Endothelial cell of umbilical vein (primary cell): ENCODE data around the gene CD300LG.

ENCODE experiments used
- EZH2 ChIP-seq: IDR thresholded peaks from 2 replicates; pipeline ENCODE4 v1.6.1; 2012; ENCODE audit warnings: borderline replicate concordance, low read depth, mild to moderate bottlenecking, moderate library complexity, low read length, inconsistent platforms; ENCODE audit not compliant: severe bottlenecking
- FOS ChIP-seq: IDR thresholded peaks from 2 replicates; pipeline ENCODE4 v1.6.1; 2011; ENCODE audit warnings: mild to moderate bottlenecking, low read length, moderate library complexity, borderline replicate concordance; ENCODE audit not compliant: insufficient read depth
- MAX ChIP-seq: IDR thresholded peaks from 2 replicates; pipeline ENCODE4 v1.6.1; 2011; ENCODE audit not compliant: insufficient read depth, insufficient read length
- POLR2A ChIP-seq: IDR thresholded peaks from 2 replicates; pipeline ENCODE4 v1.6.1; 2012; ENCODE audit warnings: low read depth, mild to moderate bottlenecking, control low read depth, low read length
- POLR2AphosphoS5 ChIP-seq: IDR thresholded peaks from 2 replicates; pipeline ENCODE4 v1.6.1; 2012; ENCODE audit warnings: low read depth, mild to moderate bottlenecking, control low read depth, low read length, moderate library complexity; ENCODE audit not compliant: insufficient read depth
- TF ChIP-seq, protein P1 (sequence below), 2 donors: IDR thresholded peaks; 1 replicate in 1 of 2; 2 replicates in 1 of 2; pipeline ENCODE4 v1.5.1; 2011; ENCODE audit warnings: low read length in 2 of 2, mild to moderate bottlenecking in 2 of 2, moderate library complexity in 2 of 2, control low read depth in 1 of 2, inconsistent platforms in 1 of 2, low read depth in 1 of 2; ENCODE audit not compliant: insufficient read depth in 1 of 2; ENCODE audit errors: extremely low read depth in 1 of 2

DNA sequence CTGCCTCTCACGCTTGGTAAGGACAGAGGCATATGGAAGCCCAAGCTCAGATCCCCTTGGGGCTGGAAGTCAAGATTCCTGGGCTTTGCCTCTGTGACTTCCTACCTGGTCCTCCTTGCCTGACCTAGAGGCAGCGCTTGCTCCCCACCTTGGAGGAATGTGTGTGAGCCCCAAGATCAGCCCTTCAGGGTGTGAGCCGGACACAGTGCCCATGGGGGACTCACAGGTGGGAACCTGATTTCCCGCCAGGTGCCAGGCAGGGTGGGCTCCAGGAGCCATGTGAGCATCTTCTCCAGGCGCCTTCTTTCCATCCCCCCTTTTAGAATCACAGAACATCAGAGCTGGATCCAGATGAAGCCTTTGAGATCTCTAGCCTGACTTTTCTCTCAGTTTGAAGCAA is 10.2 kb downstream of the CD300LG start:
- TF ChIP-seq, protein P1, sequence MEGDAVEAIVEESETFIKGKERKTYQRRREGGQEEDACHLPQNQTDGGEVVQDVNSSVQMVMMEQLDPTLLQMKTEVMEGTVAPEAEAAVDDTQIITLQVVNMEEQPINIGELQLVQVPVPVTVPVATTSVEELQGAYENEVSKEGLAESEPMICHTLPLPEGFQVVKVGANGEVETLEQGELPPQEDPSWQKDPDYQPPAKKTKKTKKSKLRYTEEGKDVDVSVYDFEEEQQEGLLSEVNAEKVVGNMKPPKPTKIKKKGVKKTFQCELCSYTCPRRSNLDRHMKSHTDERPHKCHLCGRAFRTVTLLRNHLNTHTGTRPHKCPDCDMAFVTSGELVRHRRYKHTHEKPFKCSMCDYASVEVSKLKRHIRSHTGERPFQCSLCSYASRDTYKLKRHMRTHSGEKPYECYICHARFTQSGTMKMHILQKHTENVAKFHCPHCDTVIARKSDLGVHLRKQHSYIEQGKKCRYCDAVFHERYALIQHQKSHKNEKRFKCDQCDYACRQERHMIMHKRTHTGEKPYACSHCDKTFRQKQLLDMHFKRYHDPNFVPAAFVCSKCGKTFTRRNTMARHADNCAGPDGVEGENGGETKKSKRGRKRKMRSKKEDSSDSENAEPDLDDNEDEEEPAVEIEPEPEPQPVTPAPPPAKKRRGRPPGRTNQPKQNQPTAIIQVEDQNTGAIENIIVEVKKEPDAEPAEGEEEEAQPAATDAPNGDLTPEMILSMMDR (IDR thresholded peaks at IDR 0.05; ENCODE audit: extremely low read depth in 1 of 2, insufficient read depth in 1 of 2, low read depth in 1 of 2, low read length in 2 of 2), result no peak
- TF ChIP-seq POLR2AphosphoS5, result no peak
- no peak for TF ChIP-seq POLR2A
- no peak for TF ChIP-seq FOS
- TF ChIP-seq EZH2, result no peak
- no peak for TF ChIP-seq MAX
